ENCODE data around the gene ZNFX1.

GRCh38 chr20:49293122-49293521 lies 15.3 kb upstream of the ZNFX1 start:
- TF ChIP-seq E2F1 (CRISPR knock-in tag; IDR thresholded peaks at IDR 0.05), result no peak
- no peak for TF ChIP-seq CTCF (IDR thresholded peaks at IDR 0.05)
- no peak for TF ChIP-seq ATF3 (CRISPR knock-in tag; conservative IDR thresholded peaks at IDR 0.05)
- no peak for TF ChIP-seq ATF2 (CRISPR knock-in tag; IDR thresholded peaks at IDR 0.05; ENCODE audit: borderline replicate concordance, low read depth)
- no peak for TF ChIP-seq STAT6 (CRISPR knock-in tag; conservative IDR thresholded peaks at IDR 0.05; ENCODE audit: low read depth)
- no peak for TF ChIP-seq ETV6 (CRISPR knock-in tag; IDR thresholded peaks at IDR 0.05)
- no peak for TF ChIP-seq MAX (CRISPR knock-in tag; IDR thresholded peaks at IDR 0.05)
- no peak for TF ChIP-seq USF2 (CRISPR knock-in tag; IDR thresholded peaks at IDR 0.05)
- TF ChIP-seq CREB1 (CRISPR knock-in tag; IDR thresholded peaks at IDR 0.05), result no peak
- no peak for TF ChIP-seq JUN (CRISPR knock-in tag; IDR thresholded peaks at IDR 0.05)

All from WTC11 (cell line).